Measurements from ENCODE around the gene CHD8.
A peak's percentile ranks its signal among the peaks of the same experiment; 100 is the strongest.
"Not testable (repeated sequence)": the region's sequence is repeated elsewhere in the genome, so short reads cannot be mapped to it uniquely, and the experiment has no call there.

CHD8 gene

DNA sequence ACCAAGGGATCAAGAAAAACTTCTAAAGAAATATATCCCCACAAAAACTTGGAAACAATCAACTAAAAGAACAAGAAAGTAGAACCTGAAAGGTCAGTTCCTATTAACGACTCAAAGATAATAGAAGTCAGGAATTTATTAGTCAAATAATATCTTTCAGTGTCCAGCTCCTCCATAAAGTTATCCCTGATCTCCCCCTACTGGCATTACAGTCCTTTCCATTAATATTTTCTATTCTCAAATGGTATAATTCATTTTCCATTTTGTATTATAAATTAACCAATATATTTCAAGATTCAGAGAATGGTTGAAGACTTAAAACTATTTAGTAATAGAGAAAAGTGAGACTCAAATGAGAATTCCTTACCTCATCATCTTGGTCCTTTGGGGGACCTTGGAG lies 60.5 kb downstream of the CHD8 start:
- Histone ChIP-seq H3K27ac (ENCODE audit: low read depth, low read length) (no peak overlapping the region), H2AFZ (ENCODE audit: low read length, unreplicated experiment) (no peak overlapping the region), H3K36me3 (ENCODE audit: insufficient read depth, low read length) (peaks cover 75% of the 10 kb centered on the region), H3K27me3 (ENCODE audit: insufficient read depth, low read length) (no peaks in the 10 kb centered on the region), H3K4me3 (ENCODE audit: low read depth, low read length) (no peak overlapping the region), H3K79me2 (ENCODE audit: control insufficient read depth, insufficient read depth, low read length, unreplicated experiment) (no peaks in the 10 kb centered on the region), H3K4me1 (ENCODE audit: control insufficient read depth, insufficient read depth, low read length, unreplicated experiment) (no peaks in the 10 kb centered on the region)

GRCh38 chr14:21385188-21385904 lies 70.6 kb downstream of the CHD8 start:
- Histone ChIP-seq H3K36me3 (ENCODE audit: insufficient read depth, low read length) (peaks cover 17% of the 10 kb centered on the region), H3K4me3 (ENCODE audit: low read depth, low read length) (peak overlapping the region; percentile 98), H3K4me1 (ENCODE audit: control insufficient read depth, insufficient read depth, low read length, unreplicated experiment) (peaks cover 19% of the 10 kb centered on the region), H3K27me3 (ENCODE audit: insufficient read depth, low read length) (no peaks in the 10 kb centered on the region), H3K27ac (ENCODE audit: low read depth, low read length) (peak overlapping the region; percentile 95), H2AFZ (ENCODE audit: low read length, unreplicated experiment) (no peak overlapping the region), H3K79me2 (ENCODE audit: control insufficient read depth, insufficient read depth, low read length, unreplicated experiment) (peaks cover 35% of the 10 kb centered on the region)

- Histone ChIP-seq H3K27me3 (ENCODE audit: insufficient read depth, low read length) (no peaks in the 10 kb centered on the region), H3K4me1 (ENCODE audit: control insufficient read depth, insufficient read depth, low read length, unreplicated experiment) (peaks cover 22% of the 10 kb centered on the region), H2AFZ (ENCODE audit: low read length, unreplicated experiment) (peak overlapping the region; percentile 66), H3K27ac (ENCODE audit: low read depth, low read length) (peak overlapping the region; percentile 95), H3K4me3 (ENCODE audit: low read depth, low read length) (peak overlapping the region; percentile 98), H3K79me2 (ENCODE audit: control insufficient read depth, insufficient read depth, low read length, unreplicated experiment) (peaks cover 43% of the 10 kb centered on the region), H3K36me3 (ENCODE audit: insufficient read depth, low read length) (peaks cover 14% of the 10 kb centered on the region)
These were observed 71.5 kb downstream of the CHD8 start for GRCh38 chr14:21384494-21384851.

DNA sequence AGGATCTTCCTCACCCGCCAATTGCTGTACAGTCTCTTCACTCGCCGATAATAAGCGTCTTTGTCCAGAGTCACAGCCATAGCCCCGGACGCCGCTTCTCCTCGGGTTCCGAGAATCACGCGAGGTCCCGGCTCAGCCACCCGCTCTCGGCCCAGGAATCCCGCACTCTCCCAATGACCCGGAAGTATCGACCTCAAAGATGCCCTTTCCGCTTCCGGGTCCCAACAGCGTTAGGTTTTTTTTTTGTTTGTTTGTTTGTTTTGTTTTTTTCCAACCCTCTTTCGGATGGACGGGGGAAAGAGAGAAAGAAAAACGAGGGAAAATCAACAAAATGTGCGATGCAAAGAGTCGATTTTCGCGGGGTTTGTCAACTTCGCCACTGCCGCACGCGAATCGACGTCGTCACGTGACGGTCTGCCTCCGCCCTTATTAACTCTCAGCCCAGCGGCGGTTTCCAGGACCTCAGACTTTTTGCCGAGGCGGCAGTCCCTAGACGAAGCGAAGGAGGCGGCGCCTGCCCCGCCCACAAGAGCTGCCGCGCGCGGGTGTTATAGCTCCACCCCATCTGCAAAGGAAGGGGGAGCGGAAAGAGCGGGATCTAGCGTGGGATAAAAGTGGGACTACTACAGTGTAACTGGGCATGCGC lies 72.0 kb downstream of the CHD8 start, which contains the start of gene SUPT16H:
SUPT16H (minus strand) TSS at position 172 of the 646 bp plus-strand sequence; CDS start at position 80, 92 bp downstream.
- H3K4me1 ChIP-seq (ENCODE audit: control insufficient read depth, insufficient read depth, low read length, unreplicated experiment), result peaks cover 22% of the 10 kb centered on the region
- no peaks in the 10 kb centered on the region for H3K27me3 ChIP-seq (ENCODE audit: insufficient read depth, low read length)
- peaks cover 13% of the 10 kb centered on the region for H3K36me3 ChIP-seq (ENCODE audit: insufficient read depth, low read length)
- H2AFZ ChIP-seq (ENCODE audit: low read length, unreplicated experiment), result peak within 1 kb of the TSS; percentile 89
- peak within 1 kb of the TSS; percentile 98 for H3K4me3 ChIP-seq (ENCODE audit: low read depth, low read length)
- peaks cover 48% of the 10 kb centered on the region for H3K79me2 ChIP-seq (ENCODE audit: control insufficient read depth, insufficient read depth, low read length, unreplicated experiment)
- H3K27ac ChIP-seq (ENCODE audit: low read depth, low read length), result peak within 1 kb of the TSS; percentile 95

- H3K79me2 ChIP-seq (ENCODE audit: control insufficient read depth, insufficient read depth, low read length, unreplicated experiment), result peaks cover 55% of the 10 kb centered on the region
- H2AFZ ChIP-seq (ENCODE audit: low read length, unreplicated experiment), result peak overlapping the region; percentile 89
- H3K36me3 ChIP-seq (ENCODE audit: insufficient read depth, low read length), result peaks cover 8% of the 10 kb centered on the region
- H3K4me3 ChIP-seq (ENCODE audit: low read depth, low read length), result peak overlapping the region; percentile 98
- H3K4me1 ChIP-seq (ENCODE audit: control insufficient read depth, insufficient read depth, low read length, unreplicated experiment), result peaks cover 22% of the 10 kb centered on the region
- H3K27me3 ChIP-seq (ENCODE audit: insufficient read depth, low read length), result no peaks in the 10 kb centered on the region
- H3K27ac ChIP-seq (ENCODE audit: low read depth, low read length), result peak overlapping the region; percentile 95
These were observed 72.8 kb downstream of the CHD8 start for GRCh38 chr14:21382886-21383847.

DNA sequence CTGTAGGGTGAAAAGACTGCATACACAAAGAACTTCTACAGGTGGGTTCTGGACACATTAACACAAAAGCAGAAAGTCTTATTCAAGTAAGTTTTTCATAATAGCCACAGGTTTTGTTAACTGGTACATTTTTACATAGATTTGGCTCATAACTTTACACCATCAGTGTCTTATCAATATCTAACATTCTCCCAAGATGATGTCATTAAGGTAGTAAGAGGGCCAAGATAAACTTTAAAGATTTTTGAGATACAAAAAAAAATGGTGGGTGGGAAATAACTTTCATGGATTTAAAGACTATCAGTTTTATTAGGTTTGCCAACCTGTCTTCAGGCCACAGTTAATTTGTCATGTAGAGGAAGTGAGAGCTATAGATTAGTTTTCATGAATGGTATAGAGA lies 73.8 kb downstream of the CHD8 start:
- peaks cover 8% of the 10 kb centered on the region for H3K36me3 ChIP-seq (ENCODE audit: insufficient read depth, low read length)
- H3K79me2 ChIP-seq (ENCODE audit: control insufficient read depth, insufficient read depth, low read length, unreplicated experiment), result peaks cover 66% of the 10 kb centered on the region
- H3K4me3 ChIP-seq (ENCODE audit: low read depth, low read length), result peak overlapping the region; percentile 98
- no peak overlapping the region for H2AFZ ChIP-seq (ENCODE audit: low read length, unreplicated experiment)
- peaks cover 22% of the 10 kb centered on the region for H3K4me1 ChIP-seq (ENCODE audit: control insufficient read depth, insufficient read depth, low read length, unreplicated experiment)
- H3K27me3 ChIP-seq (ENCODE audit: insufficient read depth, low read length), result no peaks in the 10 kb centered on the region
- H3K27ac ChIP-seq (ENCODE audit: low read depth, low read length), result peak overlapping the region; percentile 95

DNA sequence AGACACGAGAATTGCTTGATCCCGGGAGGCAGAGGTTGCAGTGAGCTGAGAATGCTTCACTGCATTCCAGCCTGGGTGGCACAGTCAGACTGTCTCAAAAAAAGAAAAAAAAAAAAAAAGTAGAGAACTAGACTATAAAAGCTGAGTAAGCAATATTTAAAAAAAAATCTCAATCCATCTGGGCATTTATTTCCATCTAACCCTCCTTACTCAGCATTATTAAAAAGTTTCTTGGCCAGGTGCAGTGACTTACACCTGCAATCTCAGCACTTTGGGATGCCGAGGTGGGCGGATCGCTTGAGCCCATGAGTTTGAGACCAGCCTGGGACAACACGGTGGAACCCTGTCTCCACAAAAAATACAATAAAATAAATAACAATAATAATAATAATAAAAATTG lies 76.6 kb downstream of the CHD8 start:
- Histone ChIP-seq H3K27ac (ENCODE audit: low read depth, low read length) (no peak overlapping the region), H3K27me3 (ENCODE audit: insufficient read depth, low read length) (no peaks in the 10 kb centered on the region), H3K36me3 (ENCODE audit: insufficient read depth, low read length) (peaks cover 9% of the 10 kb centered on the region), H2AFZ (ENCODE audit: low read length, unreplicated experiment) (no peak overlapping the region), H3K79me2 (ENCODE audit: control insufficient read depth, insufficient read depth, low read length, unreplicated experiment) (peaks cover 93% of the 10 kb centered on the region), H3K4me3 (ENCODE audit: low read depth, low read length) (no peak overlapping the region), H3K4me1 (ENCODE audit: control insufficient read depth, insufficient read depth, low read length, unreplicated experiment) (peaks cover 16% of the 10 kb centered on the region)

- H2AFZ ChIP-seq (ENCODE audit: low read length, unreplicated experiment), result no peak overlapping the region
- H3K79me2 ChIP-seq (ENCODE audit: control insufficient read depth, insufficient read depth, low read length, unreplicated experiment), result peaks cover 62% of the 10 kb centered on the region
- no peak overlapping the region for H3K4me3 ChIP-seq (ENCODE audit: low read depth, low read length)
- H3K27me3 ChIP-seq (ENCODE audit: insufficient read depth, low read length), result no peaks in the 10 kb centered on the region
- no peak overlapping the region for H3K27ac ChIP-seq (ENCODE audit: low read depth, low read length)
- peaks cover 39% of the 10 kb centered on the region for H3K36me3 ChIP-seq (ENCODE audit: insufficient read depth, low read length)
- no peaks in the 10 kb centered on the region for H3K4me1 ChIP-seq (ENCODE audit: control insufficient read depth, insufficient read depth, low read length, unreplicated experiment)
These were observed 81.9 kb downstream of the CHD8 start for GRCh38 chr14:21373980-21374379.

DNA sequence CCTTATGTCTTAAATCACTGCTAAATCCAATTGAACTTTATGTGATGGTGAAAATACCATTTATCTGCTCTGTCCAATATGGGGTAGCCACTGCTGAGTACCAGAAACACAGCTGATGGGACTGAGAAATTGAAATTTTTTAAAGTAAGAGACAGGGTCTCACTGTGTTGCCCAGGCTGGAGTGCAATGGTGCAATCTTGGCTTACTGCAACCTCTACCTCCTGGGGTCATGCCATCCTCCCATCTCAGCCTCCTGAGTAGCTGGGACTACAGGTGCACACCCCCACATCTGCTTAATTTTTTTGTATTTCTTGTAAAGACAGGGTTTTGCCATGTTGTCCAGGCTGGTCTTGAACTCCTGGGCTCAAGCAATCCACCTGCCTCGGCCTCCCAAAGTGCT lies 83.1 kb downstream of the CHD8 start:
- H3K36me3 ChIP-seq (ENCODE audit: insufficient read depth, low read length), result peaks cover 50% of the 10 kb centered on the region
- not testable (repeated sequence) for H3K27me3 ChIP-seq (ENCODE audit: insufficient read depth, low read length); H3K4me3 ChIP-seq (ENCODE audit: low read depth, low read length); H3K27ac ChIP-seq (ENCODE audit: low read depth, low read length); H3K4me1 ChIP-seq (ENCODE audit: control insufficient read depth, insufficient read depth, low read length, unreplicated experiment); H2AFZ ChIP-seq (ENCODE audit: low read length, unreplicated experiment)
- H3K79me2 ChIP-seq (ENCODE audit: control insufficient read depth, insufficient read depth, low read length, unreplicated experiment), result peaks cover 51% of the 10 kb centered on the region

GRCh38 chr14:21369949-21370679 lies 85.8 kb downstream of the CHD8 start:
- Histone ChIP-seq H3K79me2 (ENCODE audit: control insufficient read depth, insufficient read depth, low read length, unreplicated experiment) (peaks cover 25% of the 10 kb centered on the region), H3K36me3 (ENCODE audit: insufficient read depth, low read length) (peaks cover 67% of the 10 kb centered on the region), H3K27me3 (ENCODE audit: insufficient read depth, low read length) (no peaks in the 10 kb centered on the region), H3K4me3 (ENCODE audit: low read depth, low read length) (no peak overlapping the region), H3K4me1 (ENCODE audit: control insufficient read depth, insufficient read depth, low read length, unreplicated experiment) (no peaks in the 10 kb centered on the region), H3K27ac (ENCODE audit: low read depth, low read length) (no peak overlapping the region), H2AFZ (ENCODE audit: low read length, unreplicated experiment) (no peak overlapping the region)

All from ACC112 (cell line).